Upper lobe of left lung (tissue), 4 donors: ENCODE measurements around the gene CTU2.

ENCODE experiments used
- EP300 ChIP-seq, 4 donors: sonication (generic); formaldehyde crosslinking; IDR thresholded peaks; one replicate each; pipeline ENCODE4 v1.5.1; 2017; ENCODE audit warnings: antibody characterized with exemption in 4 of 4, control low read depth in 2 of 4
- TF ChIP-seq, protein P1 (sequence below), 6 experiments: fragments of 450-650 bp in 4 of 6; fragments of 200-600 bp in 2 of 6; sonication (generic) in 2 of 6; IDR thresholded peaks; one replicate each; pipeline ENCODE4 v1.5.1; 2016 to 2019; ENCODE audit warnings: antibody characterized with exemption in 6 of 6

- TF ChIP-seq, protein P1, sequence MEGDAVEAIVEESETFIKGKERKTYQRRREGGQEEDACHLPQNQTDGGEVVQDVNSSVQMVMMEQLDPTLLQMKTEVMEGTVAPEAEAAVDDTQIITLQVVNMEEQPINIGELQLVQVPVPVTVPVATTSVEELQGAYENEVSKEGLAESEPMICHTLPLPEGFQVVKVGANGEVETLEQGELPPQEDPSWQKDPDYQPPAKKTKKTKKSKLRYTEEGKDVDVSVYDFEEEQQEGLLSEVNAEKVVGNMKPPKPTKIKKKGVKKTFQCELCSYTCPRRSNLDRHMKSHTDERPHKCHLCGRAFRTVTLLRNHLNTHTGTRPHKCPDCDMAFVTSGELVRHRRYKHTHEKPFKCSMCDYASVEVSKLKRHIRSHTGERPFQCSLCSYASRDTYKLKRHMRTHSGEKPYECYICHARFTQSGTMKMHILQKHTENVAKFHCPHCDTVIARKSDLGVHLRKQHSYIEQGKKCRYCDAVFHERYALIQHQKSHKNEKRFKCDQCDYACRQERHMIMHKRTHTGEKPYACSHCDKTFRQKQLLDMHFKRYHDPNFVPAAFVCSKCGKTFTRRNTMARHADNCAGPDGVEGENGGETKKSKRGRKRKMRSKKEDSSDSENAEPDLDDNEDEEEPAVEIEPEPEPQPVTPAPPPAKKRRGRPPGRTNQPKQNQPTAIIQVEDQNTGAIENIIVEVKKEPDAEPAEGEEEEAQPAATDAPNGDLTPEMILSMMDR (IDR thresholded peaks at IDR 0.05) = no peak
- TF ChIP-seq EP300 (IDR thresholded peaks at IDR 0.05) = no peak
Measured at GRCh38 chr16:88730632-88731607, 24.6 kb downstream of the CTU2 start.
